WERI-Rb-1 (cell line): ENCODE data around the gene GDPD5.

Source experiments
- DNase-seq: peaks from one replicate; pipeline ENCODE4 v3.0.0-alpha.2; 2020
- H3K27ac ChIP-seq: fragments of 250-450 bp; sonication (Bioruptor Pico); 2 replicates; pipeline ENCODE4 v1.5.1; 2020; ENCODE audit warnings: mild to moderate bottlenecking, moderate library complexity
- H3K27me3 ChIP-seq: fragments of 250-450 bp; sonication (Bioruptor Pico); 2 replicates; pipeline ENCODE4 v1.5.1; 2021; ENCODE audit warnings: mild to moderate bottlenecking, low read depth, moderate library complexity; ENCODE audit not compliant: insufficient read depth, severe bottlenecking
- H3K36me3 ChIP-seq: fragments of 250-450 bp; sonication (Bioruptor Pico); 2 replicates; pipeline ENCODE4 v1.5.1; 2020; ENCODE audit warnings: mild to moderate bottlenecking, moderate library complexity
- H3K4me3 ChIP-seq: 2 replicates; pipeline ENCODE4 v1.5.1; 2011; ENCODE audit warnings: low read depth, mild to moderate bottlenecking, control low read depth, low read length
- H3K9me3 ChIP-seq: fragments of 250-450 bp; sonication (Bioruptor Pico); 2 replicates; pipeline ENCODE4 v1.5.1; 2021; ENCODE audit warnings: mild to moderate bottlenecking, moderate library complexity; ENCODE audit not compliant: severe bottlenecking
- TF ChIP-seq, protein P1 (sequence below): IDR thresholded peaks from 2 replicates; pipeline ENCODE4 v1.5.1; 2011; ENCODE audit warnings: low read depth, mild to moderate bottlenecking, control low read depth, inconsistent platforms, low read length

GDPD5 gene, protein sequence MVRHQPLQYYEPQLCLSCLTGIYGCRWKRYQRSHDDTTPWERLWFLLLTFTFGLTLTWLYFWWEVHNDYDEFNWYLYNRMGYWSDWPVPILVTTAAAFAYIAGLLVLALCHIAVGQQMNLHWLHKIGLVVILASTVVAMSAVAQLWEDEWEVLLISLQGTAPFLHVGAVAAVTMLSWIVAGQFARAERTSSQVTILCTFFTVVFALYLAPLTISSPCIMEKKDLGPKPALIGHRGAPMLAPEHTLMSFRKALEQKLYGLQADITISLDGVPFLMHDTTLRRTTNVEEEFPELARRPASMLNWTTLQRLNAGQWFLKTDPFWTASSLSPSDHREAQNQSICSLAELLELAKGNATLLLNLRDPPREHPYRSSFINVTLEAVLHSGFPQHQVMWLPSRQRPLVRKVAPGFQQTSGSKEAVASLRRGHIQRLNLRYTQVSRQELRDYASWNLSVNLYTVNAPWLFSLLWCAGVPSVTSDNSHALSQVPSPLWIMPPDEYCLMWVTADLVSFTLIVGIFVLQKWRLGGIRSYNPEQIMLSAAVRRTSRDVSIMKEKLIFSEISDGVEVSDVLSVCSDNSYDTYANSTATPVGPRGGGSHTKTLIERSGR

DNA sequence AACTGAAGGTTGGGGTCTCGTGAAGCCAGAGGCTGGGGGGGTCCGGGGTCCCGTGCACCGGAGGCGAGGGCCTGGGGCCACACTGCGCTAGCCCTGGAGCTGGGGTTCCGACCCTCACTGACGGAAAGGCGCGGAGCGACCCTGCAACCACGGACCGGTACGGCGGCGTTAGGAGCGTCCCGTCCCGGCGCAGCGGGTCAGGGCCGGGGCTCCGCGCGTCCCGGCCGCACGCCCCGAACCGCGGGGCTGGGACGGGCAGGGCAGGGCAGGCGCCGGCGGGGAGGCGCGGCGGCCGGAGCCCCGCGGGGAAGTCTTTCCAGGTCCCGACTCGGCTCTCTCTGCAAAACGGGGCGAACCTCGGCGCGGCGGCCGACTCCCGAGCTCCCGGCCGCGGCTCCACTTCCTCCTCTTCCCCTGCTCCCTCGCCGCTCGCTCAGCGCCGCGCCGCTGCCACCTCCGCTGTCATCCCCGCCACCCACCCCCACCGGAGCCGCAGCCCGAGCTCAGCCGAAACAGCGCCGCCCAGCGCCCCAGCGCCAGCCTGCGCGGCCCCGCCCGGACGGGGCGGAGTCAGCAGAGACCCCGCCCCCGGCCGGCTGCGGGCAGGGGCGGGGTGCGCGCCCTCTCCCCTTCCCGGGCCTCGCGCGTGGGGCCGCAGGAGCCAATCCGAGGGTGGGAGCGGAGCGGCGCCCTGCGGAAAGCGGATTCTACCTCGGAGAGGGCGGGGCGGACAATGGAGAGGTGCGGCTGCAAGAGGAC lies at the start of gene GDPD5:
Gene GDPD5, minus strand, starts transcription at position 509 of the 759 bp plus-strand sequence. CDS start 48,206 bp downstream, outside the sequence.
- TF ChIP-seq, protein P1, sequence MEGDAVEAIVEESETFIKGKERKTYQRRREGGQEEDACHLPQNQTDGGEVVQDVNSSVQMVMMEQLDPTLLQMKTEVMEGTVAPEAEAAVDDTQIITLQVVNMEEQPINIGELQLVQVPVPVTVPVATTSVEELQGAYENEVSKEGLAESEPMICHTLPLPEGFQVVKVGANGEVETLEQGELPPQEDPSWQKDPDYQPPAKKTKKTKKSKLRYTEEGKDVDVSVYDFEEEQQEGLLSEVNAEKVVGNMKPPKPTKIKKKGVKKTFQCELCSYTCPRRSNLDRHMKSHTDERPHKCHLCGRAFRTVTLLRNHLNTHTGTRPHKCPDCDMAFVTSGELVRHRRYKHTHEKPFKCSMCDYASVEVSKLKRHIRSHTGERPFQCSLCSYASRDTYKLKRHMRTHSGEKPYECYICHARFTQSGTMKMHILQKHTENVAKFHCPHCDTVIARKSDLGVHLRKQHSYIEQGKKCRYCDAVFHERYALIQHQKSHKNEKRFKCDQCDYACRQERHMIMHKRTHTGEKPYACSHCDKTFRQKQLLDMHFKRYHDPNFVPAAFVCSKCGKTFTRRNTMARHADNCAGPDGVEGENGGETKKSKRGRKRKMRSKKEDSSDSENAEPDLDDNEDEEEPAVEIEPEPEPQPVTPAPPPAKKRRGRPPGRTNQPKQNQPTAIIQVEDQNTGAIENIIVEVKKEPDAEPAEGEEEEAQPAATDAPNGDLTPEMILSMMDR, result peak; percentile 63
- peak; percentile 94 for DNase-seq

DNA sequence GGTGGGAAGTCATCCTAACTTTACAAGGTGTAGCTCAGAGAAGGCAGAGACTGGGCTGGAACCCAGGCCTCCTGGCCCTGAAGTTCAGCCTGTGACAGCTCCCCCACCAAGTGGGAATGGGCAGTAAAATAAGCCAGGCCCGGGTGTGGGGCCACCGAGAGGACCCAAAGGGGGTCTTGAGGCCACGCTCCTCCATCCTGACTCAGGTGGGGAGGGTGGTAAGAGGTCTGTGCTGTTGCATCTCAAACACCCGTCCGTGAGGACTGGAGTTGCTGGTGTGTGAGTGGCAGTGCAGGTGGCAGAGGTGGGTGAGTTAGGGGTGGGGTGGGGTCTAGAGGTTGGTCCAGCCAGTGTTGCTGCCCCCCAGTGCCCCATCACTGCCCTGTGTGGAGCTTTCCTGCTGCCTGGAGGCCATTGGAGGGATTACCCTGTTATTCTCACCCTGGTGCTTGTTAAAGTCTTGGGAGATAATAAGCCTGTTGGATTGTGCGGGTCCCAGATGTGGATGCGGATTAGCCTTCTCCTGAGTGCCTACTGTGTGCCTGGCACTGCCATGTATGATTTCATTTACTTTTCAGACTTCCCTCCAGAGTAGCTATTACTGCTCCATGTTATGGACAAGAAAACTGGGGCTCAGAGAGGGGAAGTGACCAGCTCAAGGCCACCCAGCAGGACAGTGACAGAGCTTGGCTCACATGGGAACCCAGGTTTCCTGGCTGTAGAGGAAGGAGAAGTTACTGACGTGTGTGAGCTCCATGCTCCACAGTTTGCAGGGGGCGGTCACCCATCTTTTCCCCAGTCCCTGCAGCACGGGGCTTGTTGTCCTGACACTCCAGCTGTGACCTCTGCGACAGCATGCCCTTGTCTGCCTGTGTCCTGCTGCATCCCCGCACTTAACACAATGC lies 49.2 kb upstream of the GDPD5 start:
- Histone ChIP-seq H3K9me3 (no peaks in the 10 kb centered on the region), H3K27ac (no peak overlapping the region), H3K36me3 (no peaks in the 10 kb centered on the region), H3K27me3 (no peaks in the 10 kb centered on the region), H3K4me3 (no peak overlapping the region)
- TF ChIP-seq, protein P1, result peak; percentile 28
- DNase-seq, result no peak

More for the DNA sequence above, at the start of gene GDPD5:
- Histone ChIP-seq H3K27me3 (no peaks in the 10 kb centered on the region), H3K9me3 (no peaks in the 10 kb centered on the region), H3K4me3 (peak within 1 kb of the TSS; percentile 83), H3K27ac (peak within 1 kb of the TSS; percentile 82), H3K36me3 (peaks cover 3% of the 10 kb centered on the region; the same call in 1 of the 2 replicates)

DNA sequence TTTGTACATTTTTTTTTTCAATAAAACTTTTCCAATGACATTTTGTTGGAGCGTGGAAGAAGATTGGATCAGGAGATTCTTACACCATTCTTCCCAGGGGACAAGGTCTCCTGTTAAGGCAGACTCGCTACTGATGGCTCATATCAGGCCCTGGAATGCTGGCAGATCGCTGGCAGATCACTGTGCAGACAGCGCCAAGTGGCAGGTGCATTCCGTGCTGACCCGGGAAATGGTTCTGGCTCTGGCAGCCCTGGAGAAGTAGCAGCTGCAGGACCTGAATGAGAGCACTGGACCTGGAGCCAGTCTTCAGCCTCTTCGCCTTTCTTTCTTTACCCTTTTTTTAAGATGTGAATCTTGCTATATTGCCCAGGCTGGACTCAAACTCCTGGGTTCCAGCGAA lies 47.0 kb upstream of the GDPD5 start:
- Histone ChIP-seq H3K27me3 (no peaks in the 10 kb centered on the region), H3K4me3 (no peak overlapping the region), H3K27ac (no peak overlapping the region), H3K9me3 (no peaks in the 10 kb centered on the region), H3K36me3 (no peaks in the 10 kb centered on the region)
- no peak for DNase-seq
- TF ChIP-seq, protein P1, result no peak

DNA sequence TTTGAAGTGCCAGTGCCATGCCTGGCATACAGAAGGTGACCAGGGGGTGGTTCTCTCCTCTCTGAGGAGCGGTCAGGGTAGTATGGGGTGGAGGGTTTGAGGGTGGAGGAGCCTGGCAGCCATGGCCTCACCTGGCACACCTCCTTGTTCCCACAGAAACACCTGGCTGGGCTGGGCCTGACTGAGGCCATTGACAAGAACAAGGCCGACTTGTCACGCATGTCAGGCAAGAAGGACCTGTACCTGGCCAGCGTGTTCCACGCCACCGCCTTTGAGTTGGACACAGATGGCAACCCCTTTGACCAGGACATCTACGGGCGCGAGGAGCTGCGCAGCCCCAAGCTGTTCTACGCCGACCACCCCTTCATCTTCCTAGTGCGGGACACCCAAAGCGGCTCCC lies 45.9 kb upstream of the GDPD5 start:
- no peak overlapping the region for H3K4me3 ChIP-seq
- TF ChIP-seq, protein P1, result no peak
- H3K36me3 ChIP-seq, result no peaks in the 10 kb centered on the region
- no peak for DNase-seq
- H3K9me3 ChIP-seq, result no peaks in the 10 kb centered on the region
- H3K27me3 ChIP-seq, result no peaks in the 10 kb centered on the region
- no peak overlapping the region for H3K27ac ChIP-seq

DNA sequence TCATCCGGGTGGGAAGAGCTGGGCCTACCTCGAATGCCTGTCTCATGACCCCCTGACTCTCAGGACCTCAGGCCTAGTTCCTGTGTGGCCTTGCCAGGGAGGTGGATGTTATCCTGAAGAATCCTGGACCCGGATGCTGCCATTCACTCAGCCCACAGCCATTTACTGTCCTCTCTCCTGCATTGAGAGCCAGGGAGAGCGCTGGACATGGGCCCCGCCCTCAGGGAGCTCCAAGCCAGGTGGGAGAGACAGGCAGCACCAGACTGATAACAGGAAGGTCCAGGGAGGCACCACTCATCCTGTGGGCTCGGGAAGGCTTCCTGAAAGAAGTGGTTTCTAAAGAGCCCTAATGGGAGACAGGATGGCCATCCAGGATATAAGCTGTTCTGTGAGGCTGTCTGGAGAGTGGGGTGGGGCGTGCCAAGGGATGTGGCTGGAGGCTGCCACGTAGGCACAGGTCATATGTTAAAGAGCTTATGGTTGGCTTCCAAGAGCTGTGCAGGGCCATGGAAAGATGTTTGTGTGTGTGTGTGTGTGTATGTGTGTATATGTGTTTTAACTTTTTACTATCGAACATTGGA lies 44.9 kb upstream of the GDPD5 start:
- H3K36me3 ChIP-seq, result no peaks in the 10 kb centered on the region

More for the DNA sequence above, 44.9 kb upstream of the GDPD5 start:
- no peak for DNase-seq
- Histone ChIP-seq H3K9me3 (no peaks in the 10 kb centered on the region), H3K4me3 (no peak overlapping the region), H3K27me3 (no peaks in the 10 kb centered on the region), H3K27ac (no peak overlapping the region)
- TF ChIP-seq, protein P1, result no peak
